ENCODE measurements around the gene SNX32. TPM values are rescaled to one million over a fixed set of nuclear protein-coding genes. Genes with fewer than 3 reads are reported as not detected.

SNX32 gene
- total and polyA plus RNA-seq, 2 donors (not counting 3 experiments of a cell fraction or from before 2014, with no cell fraction given) = 0.19 TPM; not detected in 1

DNA sequence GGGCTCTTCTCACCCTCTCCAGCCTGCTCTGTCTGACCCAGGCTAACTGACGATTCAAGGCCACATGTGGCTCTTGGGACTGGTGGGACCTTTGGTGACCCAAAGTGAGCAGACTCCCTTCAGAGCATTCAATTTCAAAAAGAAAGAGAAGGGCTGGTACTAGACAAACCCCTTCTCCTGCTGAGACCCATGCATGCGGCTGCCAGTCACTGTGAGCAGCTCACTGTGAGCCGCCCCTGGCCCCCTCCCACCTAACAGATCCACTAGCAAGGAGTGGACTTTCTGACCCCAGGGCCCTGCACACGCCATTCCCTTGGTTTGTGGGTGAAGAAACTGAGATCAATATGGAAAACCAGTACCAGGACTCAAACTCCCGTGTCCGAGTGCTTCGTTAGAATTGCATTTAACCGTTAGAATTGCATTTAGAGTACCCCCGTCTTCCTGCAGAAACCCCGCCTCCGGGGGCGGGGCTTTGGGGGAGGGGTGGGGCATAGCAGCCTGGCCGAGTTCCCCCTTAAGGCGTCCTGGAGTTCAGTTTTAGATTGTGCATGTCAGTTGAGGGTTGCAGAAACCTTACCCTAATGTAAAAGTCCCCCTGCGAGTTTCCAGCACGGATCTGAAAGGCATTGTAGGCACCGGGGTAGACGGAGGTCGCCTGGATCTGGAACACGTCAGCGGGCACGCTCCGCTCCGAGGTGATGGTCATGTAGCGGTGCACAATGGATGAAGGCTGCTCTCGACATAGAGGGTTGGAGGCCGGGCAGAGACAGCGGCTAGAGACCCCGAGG is 33.7 kb downstream of the SNX32 start:
- Histone ChIP-seq H2AFZ (ENCODE audit: low read depth, low read length) (no peak overlapping the region), H3K27me3 (ENCODE audit: control insufficient read depth in 2 of 2, insufficient read depth in 2 of 2, low read length in 2 of 2) (no peaks in the 10 kb centered on the region), H3K27ac (ENCODE audit: insufficient read depth, low read depth, low read length) (no peak overlapping the region), H3K4me2 (ENCODE audit: insufficient read depth, low read length) (no peak overlapping the region), H3K4me1 (ENCODE audit: control insufficient read depth, extremely low read depth, insufficient read depth, low read length) (peaks cover 14% of the 10 kb centered on the region), H3K36me3 (ENCODE audit: control insufficient read depth in 2 of 2, extremely low read depth in 1 of 2, insufficient read depth in 2 of 2, low read length in 2 of 2) (peaks cover 9 to 50% of the 10 kb centered on the region in 2 experiments), H3K4me3 (replicated peaks in 1 of 3; ENCODE audit: insufficient read depth in 1 of 3, low read depth in 1 of 3, low read length in 3 of 3) (no peak overlapping the region), H3K9me3 (replicated peaks; ENCODE audit: control insufficient read depth, insufficient read depth, low read length) (no peaks in the 10 kb centered on the region), H3K79me2 (ENCODE audit: control insufficient read depth, insufficient read depth, low read length) (peaks cover 17% of the 10 kb centered on the region), H4K20me1 (replicated peaks; ENCODE audit: control insufficient read depth, extremely low read depth, insufficient read depth, low read length) (no peaks in the 10 kb centered on the region), H3K9ac (replicated peaks; ENCODE audit: extremely low read depth, insufficient read depth, low read length) (no peak overlapping the region), H3K9me1 (replicated peaks; ENCODE audit: control insufficient read depth, extremely low read depth, insufficient read depth, low read length) (no peaks in the 10 kb centered on the region)
- TF ChIP-seq MYC (IDR thresholded peaks at IDR 0.05; ENCODE audit: low read depth, low read length) (no peak), EZH2 (IDR thresholded peaks at IDR 0.05; ENCODE audit: borderline replicate concordance, low read depth, low read length, severe bottlenecking) (no peak), POLR2AphosphoS5 (IDR thresholded peaks at IDR 0.05; ENCODE audit: insufficient read depth, low read depth, low read length) (no peak)
- TF ChIP-seq, protein P1, sequence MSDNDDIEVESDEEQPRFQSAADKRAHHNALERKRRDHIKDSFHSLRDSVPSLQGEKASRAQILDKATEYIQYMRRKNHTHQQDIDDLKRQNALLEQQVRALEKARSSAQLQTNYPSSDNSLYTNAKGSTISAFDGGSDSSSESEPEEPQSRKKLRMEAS (IDR thresholded peaks at IDR 0.05; ENCODE audit: insufficient read depth, insufficient read length) = no peak
- CTCF ChIA-PET = interaction anchor here (2.2 to 7.1 kb wide), 4 partner anchors 7 to 20 kb away, joined by 8 to 73 read pairs (median 12); partner anchors contain the start of genes CFL1, FIBP and MUS81
- FAIRE-seq = no peak
- no peak for DNase-seq (ENCODE audit: low read depth, low spot score)
- intact Hi-C loops (cut with micrococcal nuclease) (no loop called here), dilution Hi-C loops (cut with MboI; ENCODE audit: extremely low pct_ligation_motif_present, low sequenced_read_pairs) (no loop called here)
- POLR2A ChIA-PET = no interaction called here
- no TSS peak for BruUV-seq (replicated peaks)

DNA sequence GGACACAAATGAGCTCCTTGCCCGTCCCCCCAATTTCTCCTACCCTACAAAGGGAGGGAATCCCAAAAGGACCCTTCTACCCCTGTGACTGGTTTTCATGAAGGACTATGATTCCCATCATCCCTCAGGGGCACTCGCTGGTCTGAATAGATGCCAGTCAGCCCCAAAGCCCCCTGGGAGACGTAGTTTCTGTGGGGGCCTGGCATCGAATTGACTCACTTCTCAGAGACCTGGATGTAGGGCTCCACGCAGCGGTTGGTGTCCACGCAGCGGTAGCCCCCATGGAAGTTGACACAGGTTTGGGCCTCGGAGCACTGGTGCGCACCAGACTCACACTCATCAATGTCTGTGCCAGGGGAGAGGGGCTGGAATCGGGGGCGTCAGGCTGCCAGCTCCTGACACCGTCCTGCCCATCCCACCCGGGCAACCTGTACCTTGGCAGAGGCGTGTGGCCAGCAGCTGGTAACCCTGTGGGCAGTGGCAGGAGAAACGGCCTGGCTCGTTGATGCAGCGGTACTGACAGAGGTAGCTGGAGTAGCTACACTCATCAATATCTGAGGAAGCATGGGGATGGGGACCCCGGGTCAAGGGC is 34.4 kb downstream of the SNX32 start:
- Histone ChIP-seq H4K20me1 (replicated peaks; ENCODE audit: control insufficient read depth, extremely low read depth, insufficient read depth, low read length) (no peaks in the 10 kb centered on the region), H3K36me3 (ENCODE audit: control insufficient read depth in 2 of 2, extremely low read depth in 1 of 2, insufficient read depth in 2 of 2, low read length in 2 of 2) (peaks cover 6 to 44% of the 10 kb centered on the region in 2 experiments), H3K4me2 (ENCODE audit: insufficient read depth, low read length) (no peak overlapping the region), H3K4me1 (ENCODE audit: control insufficient read depth, extremely low read depth, insufficient read depth, low read length) (peaks cover 16% of the 10 kb centered on the region), H3K9ac (replicated peaks; ENCODE audit: extremely low read depth, insufficient read depth, low read length) (no peak overlapping the region), H3K79me2 (ENCODE audit: control insufficient read depth, insufficient read depth, low read length) (peaks cover 10% of the 10 kb centered on the region), H3K9me1 (replicated peaks; ENCODE audit: control insufficient read depth, extremely low read depth, insufficient read depth, low read length) (no peaks in the 10 kb centered on the region), H3K27me3 (ENCODE audit: control insufficient read depth in 2 of 2, insufficient read depth in 2 of 2, low read length in 2 of 2) (no peaks in the 10 kb centered on the region), H2AFZ (ENCODE audit: low read depth, low read length) (no peak overlapping the region), H3K27ac (ENCODE audit: insufficient read depth, low read depth, low read length) (no peak overlapping the region), H3K4me3 (replicated peaks in 1 of 3; ENCODE audit: insufficient read depth in 1 of 3, low read depth in 1 of 3, low read length in 3 of 3) (no peak overlapping the region), H3K9me3 (replicated peaks; ENCODE audit: control insufficient read depth, insufficient read depth, low read length) (no peaks in the 10 kb centered on the region)
- DNase-seq (ENCODE audit: low read depth, low spot score) = no peak
- BruUV-seq (replicated peaks) = TSS peak; percentile 2
- TF ChIP-seq EZH2 (IDR thresholded peaks at IDR 0.05; ENCODE audit: borderline replicate concordance, low read depth, low read length, severe bottlenecking) (no peak), POLR2AphosphoS5 (IDR thresholded peaks at IDR 0.05; ENCODE audit: insufficient read depth, low read depth, low read length) (peak; percentile 30), FOS (IDR thresholded peaks at IDR 0.05; ENCODE audit: borderline replicate concordance, insufficient read depth, low read length) (no peak), POLR2A (IDR thresholded peaks at IDR 0.05; ENCODE audit: low read depth, low read length) (no peak)
- TF ChIP-seq, protein P2, sequence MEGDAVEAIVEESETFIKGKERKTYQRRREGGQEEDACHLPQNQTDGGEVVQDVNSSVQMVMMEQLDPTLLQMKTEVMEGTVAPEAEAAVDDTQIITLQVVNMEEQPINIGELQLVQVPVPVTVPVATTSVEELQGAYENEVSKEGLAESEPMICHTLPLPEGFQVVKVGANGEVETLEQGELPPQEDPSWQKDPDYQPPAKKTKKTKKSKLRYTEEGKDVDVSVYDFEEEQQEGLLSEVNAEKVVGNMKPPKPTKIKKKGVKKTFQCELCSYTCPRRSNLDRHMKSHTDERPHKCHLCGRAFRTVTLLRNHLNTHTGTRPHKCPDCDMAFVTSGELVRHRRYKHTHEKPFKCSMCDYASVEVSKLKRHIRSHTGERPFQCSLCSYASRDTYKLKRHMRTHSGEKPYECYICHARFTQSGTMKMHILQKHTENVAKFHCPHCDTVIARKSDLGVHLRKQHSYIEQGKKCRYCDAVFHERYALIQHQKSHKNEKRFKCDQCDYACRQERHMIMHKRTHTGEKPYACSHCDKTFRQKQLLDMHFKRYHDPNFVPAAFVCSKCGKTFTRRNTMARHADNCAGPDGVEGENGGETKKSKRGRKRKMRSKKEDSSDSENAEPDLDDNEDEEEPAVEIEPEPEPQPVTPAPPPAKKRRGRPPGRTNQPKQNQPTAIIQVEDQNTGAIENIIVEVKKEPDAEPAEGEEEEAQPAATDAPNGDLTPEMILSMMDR (IDR thresholded peaks at IDR 0.05; ENCODE audit: extremely low read depth in 1 of 2, insufficient read depth in 1 of 2, low read depth in 1 of 2, low read length in 2 of 2) = no peak
- intact Hi-C loops (cut with micrococcal nuclease) (no loop called here), dilution Hi-C loops (cut with MboI; ENCODE audit: extremely low pct_ligation_motif_present, low sequenced_read_pairs) (no loop called here)
- POLR2A ChIA-PET = no interaction called here
- CTCF ChIA-PET = interaction anchor here (2.8 to 7.1 kb wide), 2 partner anchors 8 to 17 kb away, joined by 16 to 73 read pairs; partner anchors contain the start of genes CFL1 and MUS81
- FAIRE-seq = no peak

All from endothelial cell of umbilical vein (primary cell).